Measurements from ENCODE around the gene OR2G3.

The OR2G3 gene

DNA sequence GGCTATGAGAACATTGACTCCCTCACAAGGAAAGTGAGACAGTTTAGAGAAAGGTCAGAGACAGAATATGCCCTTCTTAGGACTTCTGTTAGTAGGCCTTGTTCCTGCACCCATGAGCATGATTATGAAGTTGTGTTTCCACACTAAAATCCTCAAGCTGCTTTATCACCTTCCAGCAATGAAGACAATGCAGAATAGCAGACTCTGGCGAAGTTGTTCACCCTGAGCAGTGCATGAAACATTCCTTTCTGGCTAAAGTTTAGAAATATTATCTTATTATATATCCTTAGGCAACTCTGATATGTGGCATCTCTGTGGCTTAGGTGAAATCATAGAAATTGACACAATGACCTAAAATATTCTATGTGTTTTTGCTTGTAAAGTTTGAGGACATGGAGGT is 31.1 kb upstream of the OR2G3 start:
- no peak overlapping the region for H4K91ac ChIP-seq (ENCODE audit: low read depth, low read length, poor library complexity)
- no peak overlapping the region for H3K4ac ChIP-seq (ENCODE audit: low read length)
- H3K14ac ChIP-seq (ENCODE audit: low read length), result no peak overlapping the region
- H3K9me3 ChIP-seq (replicated peaks in 1 of 2; ENCODE audit: control insufficient read depth in 2 of 2, insufficient read depth in 1 of 2, low read depth in 1 of 2, low read length in 2 of 2), result no peaks in the 10 kb centered on the region
- H4K8ac ChIP-seq (ENCODE audit: low read depth, low read length), result no peak overlapping the region
- no peak overlapping the region for H3K4me3 ChIP-seq (ENCODE audit: low read length in 2 of 2)
- H3K27ac ChIP-seq (replicated peaks; ENCODE audit: low read length), result no peak overlapping the region
- no peaks in the 10 kb centered on the region for H3K4me1 ChIP-seq (ENCODE audit: control insufficient read depth in 2 of 2, insufficient read depth in 1 of 2, low read depth in 1 of 2, low read length in 2 of 2)
- H2BK15ac ChIP-seq (ENCODE audit: low read length), result no peak overlapping the region
- no peaks in the 10 kb centered on the region for H3K36me3 ChIP-seq (replicated peaks in 1 of 2; ENCODE audit: control insufficient read depth in 2 of 2, insufficient read depth in 2 of 2, low read length in 2 of 2)
- H2AFZ ChIP-seq (ENCODE audit: low read length), result no peak overlapping the region
- H2AK5ac ChIP-seq (ENCODE audit: low read depth, low read length), result no peak overlapping the region
- DNase-seq (ENCODE audit: low spot score), result no peak
- no peaks in the 10 kb centered on the region for H3K27me3 ChIP-seq (ENCODE audit: control insufficient read depth in 3 of 3, insufficient read depth in 3 of 3, low read depth in 1 of 3, low read length in 3 of 3)
- no peak overlapping the region for H2BK5ac ChIP-seq (ENCODE audit: low read length)
- no peaks in the 10 kb centered on the region for H3K79me1 ChIP-seq (ENCODE audit: low read depth, low read length)
- H3K4me2 ChIP-seq (ENCODE audit: insufficient read depth, low read length, poor library complexity, severe bottlenecking), result no peak overlapping the region
- no peak overlapping the region for H3K9ac ChIP-seq (ENCODE audit: low read depth, low read length, poor library complexity)
- H3K18ac ChIP-seq (ENCODE audit: low read length), result no peak overlapping the region
- no peak overlapping the region for H3K23ac ChIP-seq (ENCODE audit: low read depth, low read length, poor library complexity)
- H2BK12ac ChIP-seq (ENCODE audit: low read length), result no peak overlapping the region
- H2BK120ac ChIP-seq (ENCODE audit: low read depth, low read length), result no peak overlapping the region
- no CpG with 5 or more reads among the region's 1 CpG for WGBS, 2 donors (ENCODE audit: extremely low coverage in 2 of 2, insufficient read length in 2 of 2, insufficient replicate concordance in 1 of 2)

DNA sequence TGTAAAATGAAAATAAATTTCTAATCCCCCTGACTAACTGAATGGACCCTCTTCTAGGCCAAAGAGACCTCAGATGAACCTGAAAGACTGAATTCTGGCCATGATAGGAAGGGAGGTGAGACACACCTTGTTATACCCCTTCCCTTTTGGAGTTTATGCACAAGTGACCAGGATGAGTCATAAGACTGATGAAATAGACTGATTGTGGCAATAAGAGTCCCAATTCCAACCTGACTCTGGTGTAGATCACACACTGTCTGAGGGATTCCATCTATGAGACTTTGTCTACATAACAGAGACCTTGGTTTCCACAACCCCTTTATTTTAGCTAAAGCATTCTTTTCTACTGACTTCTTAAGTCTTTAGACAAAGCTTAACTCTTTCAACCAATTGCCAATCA is 30.7 kb upstream of the OR2G3 start:
- no peaks in the 10 kb centered on the region for H3K9me3 ChIP-seq (replicated peaks in 1 of 2; ENCODE audit: control insufficient read depth in 2 of 2, insufficient read depth in 1 of 2, low read depth in 1 of 2, low read length in 2 of 2)
- H3K4me1 ChIP-seq (ENCODE audit: control insufficient read depth in 2 of 2, insufficient read depth in 1 of 2, low read depth in 1 of 2, low read length in 2 of 2), result no peaks in the 10 kb centered on the region
- H3K36me3 ChIP-seq (replicated peaks in 1 of 2; ENCODE audit: control insufficient read depth in 2 of 2, insufficient read depth in 2 of 2, low read length in 2 of 2), result no peaks in the 10 kb centered on the region
- no peak overlapping the region for H3K4me3 ChIP-seq (ENCODE audit: low read length in 2 of 2)
- H3K4me2 ChIP-seq (ENCODE audit: insufficient read depth, low read length, poor library complexity, severe bottlenecking), result no peak overlapping the region
- no peak overlapping the region for H2BK15ac ChIP-seq (ENCODE audit: low read length)
- H4K8ac ChIP-seq (ENCODE audit: low read depth, low read length), result no peak overlapping the region
- no peaks in the 10 kb centered on the region for H3K27me3 ChIP-seq (ENCODE audit: control insufficient read depth in 3 of 3, insufficient read depth in 3 of 3, low read depth in 1 of 3, low read length in 3 of 3)
- no peak overlapping the region for H2BK120ac ChIP-seq (ENCODE audit: low read depth, low read length)
- no peaks in the 10 kb centered on the region for H3K79me1 ChIP-seq (ENCODE audit: low read depth, low read length)
- H2BK12ac ChIP-seq (ENCODE audit: low read length), result no peak overlapping the region
- H3K14ac ChIP-seq (ENCODE audit: low read length), result no peak overlapping the region
- no peak overlapping the region for H2BK5ac ChIP-seq (ENCODE audit: low read length)
- H3K23ac ChIP-seq (ENCODE audit: low read depth, low read length, poor library complexity), result no peak overlapping the region
- no peak overlapping the region for H2AFZ ChIP-seq (ENCODE audit: low read length)
- DNase-seq (ENCODE audit: low spot score), result no peak
- H3K9ac ChIP-seq (ENCODE audit: low read depth, low read length, poor library complexity), result no peak overlapping the region
- no peak overlapping the region for H3K27ac ChIP-seq (replicated peaks; ENCODE audit: low read length)
- no peak overlapping the region for H3K4ac ChIP-seq (ENCODE audit: low read length)
- H4K91ac ChIP-seq (ENCODE audit: low read depth, low read length, poor library complexity), result no peak overlapping the region
- H3K18ac ChIP-seq (ENCODE audit: low read length), result no peak overlapping the region
- H2AK5ac ChIP-seq (ENCODE audit: low read depth, low read length), result no peak overlapping the region

DNA sequence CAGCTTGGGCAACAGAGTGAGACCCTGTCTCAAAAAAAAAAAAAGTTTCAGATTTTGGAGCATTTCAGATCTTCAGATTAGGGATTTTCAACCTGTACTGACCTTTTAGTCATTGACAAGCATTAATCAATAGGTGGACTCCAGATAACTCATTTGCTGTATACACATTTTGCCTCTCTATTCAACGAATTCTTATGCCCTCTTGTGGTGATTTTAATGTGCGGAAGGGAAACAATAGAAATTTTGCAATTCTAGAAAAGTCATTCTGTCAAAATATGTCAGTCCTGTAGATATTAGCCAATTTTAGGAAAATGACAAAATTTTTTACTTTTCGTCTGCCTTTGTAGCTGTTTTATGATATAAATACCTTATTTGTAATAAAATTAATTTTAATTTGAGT is 28.9 kb upstream of the OR2G3 start:
- no peaks in the 10 kb centered on the region for H3K9me3 ChIP-seq (replicated peaks in 1 of 2; ENCODE audit: control insufficient read depth in 2 of 2, insufficient read depth in 1 of 2, low read depth in 1 of 2, low read length in 2 of 2)
- no peak overlapping the region for H3K4ac ChIP-seq (ENCODE audit: low read length)
- H3K79me1 ChIP-seq (ENCODE audit: low read depth, low read length), result no peaks in the 10 kb centered on the region
- H2AFZ ChIP-seq (ENCODE audit: low read length), result no peak overlapping the region
- no peak overlapping the region for H2BK120ac ChIP-seq (ENCODE audit: low read depth, low read length)
- H2BK12ac ChIP-seq (ENCODE audit: low read length), result no peak overlapping the region
- no peak for DNase-seq (ENCODE audit: low spot score)
- H2BK15ac ChIP-seq (ENCODE audit: low read length), result no peak overlapping the region
- H3K4me3 ChIP-seq (ENCODE audit: low read length in 2 of 2), result no peak overlapping the region
- H3K27ac ChIP-seq (replicated peaks; ENCODE audit: low read length), result no peak overlapping the region
- H3K14ac ChIP-seq (ENCODE audit: low read length), result no peak overlapping the region
- H2BK5ac ChIP-seq (ENCODE audit: low read length), result no peak overlapping the region
- no peak overlapping the region for H3K9ac ChIP-seq (ENCODE audit: low read depth, low read length, poor library complexity)
- no peak overlapping the region for H3K4me2 ChIP-seq (ENCODE audit: insufficient read depth, low read length, poor library complexity, severe bottlenecking)
- H3K4me1 ChIP-seq (ENCODE audit: control insufficient read depth in 2 of 2, insufficient read depth in 1 of 2, low read depth in 1 of 2, low read length in 2 of 2), result no peaks in the 10 kb centered on the region
- H4K91ac ChIP-seq (ENCODE audit: low read depth, low read length, poor library complexity), result no peak overlapping the region
- H3K18ac ChIP-seq (ENCODE audit: low read length), result no peak overlapping the region
- no peak overlapping the region for H2AK5ac ChIP-seq (ENCODE audit: low read depth, low read length)
- H4K8ac ChIP-seq (ENCODE audit: low read depth, low read length), result no peak overlapping the region
- WGBS, 2 donors (ENCODE audit: extremely low coverage in 2 of 2, insufficient read length in 2 of 2, insufficient replicate concordance in 1 of 2), result no CpG with 5 or more reads among the region's 3 CpGs
- H3K23ac ChIP-seq (ENCODE audit: low read depth, low read length, poor library complexity), result no peak overlapping the region
- H3K27me3 ChIP-seq (ENCODE audit: control insufficient read depth in 3 of 3, insufficient read depth in 3 of 3, low read depth in 1 of 3, low read length in 3 of 3), result no peaks in the 10 kb centered on the region
- no peaks in the 10 kb centered on the region for H3K36me3 ChIP-seq (replicated peaks in 1 of 2; ENCODE audit: control insufficient read depth in 2 of 2, insufficient read depth in 2 of 2, low read length in 2 of 2)

DNA sequence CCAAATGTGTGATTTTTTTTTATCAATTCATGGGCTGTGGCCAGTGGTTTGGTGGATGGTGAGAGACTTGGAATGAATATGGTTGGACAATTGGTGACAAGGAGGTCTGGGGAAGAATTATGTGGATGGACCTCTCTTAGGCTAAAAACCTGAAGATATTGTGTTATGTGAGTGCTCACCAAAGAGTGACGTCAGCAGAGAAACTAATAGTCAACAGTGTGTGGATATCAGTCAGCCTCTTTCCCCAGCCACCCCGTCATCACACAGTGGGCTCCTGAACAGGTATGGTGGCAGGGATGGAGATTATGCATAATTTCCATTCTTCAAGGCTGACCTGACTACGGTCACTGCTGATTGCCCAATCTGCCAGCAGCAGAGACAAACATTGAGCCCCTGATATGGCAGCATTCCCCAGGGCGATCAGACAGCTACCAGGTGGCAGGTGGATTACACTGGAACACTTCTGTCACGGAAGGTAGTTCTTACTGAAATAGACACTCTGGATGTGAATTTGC is 26.4 kb upstream of the OR2G3 start:
- Histone ChIP-seq H3K23ac (ENCODE audit: low read depth, low read length, poor library complexity) (no peak overlapping the region), H2AK5ac (ENCODE audit: low read depth, low read length) (no peak overlapping the region), H3K18ac (ENCODE audit: low read length) (no peak overlapping the region), H3K27me3 (ENCODE audit: control insufficient read depth in 3 of 3, insufficient read depth in 3 of 3, low read depth in 1 of 3, low read length in 3 of 3) (no peaks in the 10 kb centered on the region), H2BK12ac (ENCODE audit: low read length) (no peak overlapping the region), H3K79me1 (ENCODE audit: low read depth, low read length) (no peaks in the 10 kb centered on the region), H2BK120ac (ENCODE audit: low read depth, low read length) (no peak overlapping the region), H3K9ac (ENCODE audit: low read depth, low read length, poor library complexity) (no peak overlapping the region), H2BK15ac (ENCODE audit: low read length) (no peak overlapping the region), H2BK5ac (ENCODE audit: low read length) (no peak overlapping the region), H4K91ac (ENCODE audit: low read depth, low read length, poor library complexity) (no peak overlapping the region), H3K4me3 (ENCODE audit: low read length in 2 of 2) (no peak overlapping the region), H3K9me3 (replicated peaks in 1 of 2; ENCODE audit: control insufficient read depth in 2 of 2, insufficient read depth in 1 of 2, low read depth in 1 of 2, low read length in 2 of 2) (no peaks in the 10 kb centered on the region), H3K4ac (ENCODE audit: low read length) (no peak overlapping the region), H3K27ac (replicated peaks; ENCODE audit: low read length) (no peak overlapping the region), H3K4me1 (ENCODE audit: control insufficient read depth in 2 of 2, insufficient read depth in 1 of 2, low read depth in 1 of 2, low read length in 2 of 2) (no peaks in the 10 kb centered on the region), H3K36me3 (replicated peaks in 1 of 2; ENCODE audit: control insufficient read depth in 2 of 2, insufficient read depth in 2 of 2, low read length in 2 of 2) (no peaks in the 10 kb centered on the region), H2AFZ (ENCODE audit: low read length) (no peak overlapping the region), H4K8ac (ENCODE audit: low read depth, low read length) (no peak overlapping the region), H3K14ac (ENCODE audit: low read length) (no peak overlapping the region), H3K4me2 (ENCODE audit: insufficient read depth, low read length, poor library complexity, severe bottlenecking) (no peak overlapping the region)
- DNase-seq (ENCODE audit: low spot score), result no peak
- no CpG with 5 or more reads among the region's 5 CpGs for WGBS, 2 donors (ENCODE audit: extremely low coverage in 2 of 2, insufficient read length in 2 of 2, insufficient replicate concordance in 1 of 2)
